MCF 10A (cell line): ENCODE data around the gene ARFGEF3. TPM values are rescaled to one million over a fixed set of nuclear protein-coding genes. Genes with fewer than 3 reads are reported as not detected.
A peak's percentile ranks its signal among the peaks of the same experiment; 100 is the strongest.

ENCODE experiments used
- BruUV-seq: library from RNA; stranded (reverse); fragments of 400-500 nt; replicated peaks from 2 replicates; lab custom pipeline; 2021; lab: Mats Ljungman, UMichigan
- CTCF ChIA-PET: fragments of 300-600 bp; sonication (Branson Sonifier 250); formaldehyde crosslinking; extraction: SDS; loops from one replicate; lab custom pipeline; 2021; ENCODE audit warnings: antibody characterized with exemption, inconsistent platforms; lab: Yijun Ruan, JAX
- POLR2A ChIA-PET: fragments of 300-600, 350-650 bp; sonication (Branson Sonifier 250); formaldehyde crosslinking; extraction: SDS; loops from one replicate; lab custom pipeline; 2020; ENCODE audit warnings: antibody characterized with exemption, inconsistent platforms; lab: Yijun Ruan, JAX
- DNase-seq: peaks from one replicate; pipeline ENCODE4 v3.0.0-alpha.2; 2018; ENCODE audit not compliant: unreplicated experiment
- H3K27ac Mint-ChIP-seq: one replicate; pipeline ENCODE4 v1.8.0; 2022; ENCODE audit warnings: mild to moderate bottlenecking, low read depth, mixed read lengths; ENCODE audit not compliant: unreplicated experiment
- H3K27me3 Mint-ChIP-seq: one replicate; pipeline ENCODE4 v1.8.0; 2022; ENCODE audit warnings: mixed read lengths; ENCODE audit not compliant: insufficient read depth, unreplicated experiment
- H3K36me3 Mint-ChIP-seq: one replicate; pipeline ENCODE4 v1.8.0; 2022; ENCODE audit warnings: mild to moderate bottlenecking, moderate library complexity, mixed read lengths; ENCODE audit not compliant: insufficient read depth, unreplicated experiment
- H3K4me1 Mint-ChIP-seq: one replicate; pipeline ENCODE4 v1.8.0; 2022; ENCODE audit warnings: mixed read lengths; ENCODE audit not compliant: insufficient read depth, unreplicated experiment
- H3K4me3 Mint-ChIP-seq: one replicate; pipeline ENCODE4 v1.8.0; 2022; ENCODE audit warnings: mild to moderate bottlenecking, moderate library complexity, mixed read lengths; ENCODE audit not compliant: unreplicated experiment
- H3K9me3 Mint-ChIP-seq: one replicate; pipeline ENCODE4 v1.8.0; 2022; ENCODE audit warnings: mixed read lengths; ENCODE audit not compliant: unreplicated experiment
- intact Hi-C: fragments of 100-400 bp; cut with micrococcal nuclease; formaldehyde crosslinking; loops from 2 replicates; pipeline ENCODE4 v1.14.1; 2022
- total RNA-seq: library from RNA; stranded (reverse); gene quantifications from 2 replicates; pipeline ENCODE4 v1.2.3, GENCODE V29; 2022
- TF ChIP-seq, protein P1 (sequence below): fragments of 200-600 bp; IDR thresholded peaks from one replicate; pipeline ENCODE4 v1.8.0; 2022; ENCODE audit warnings: antibody characterized with exemption, mild to moderate bottlenecking; ENCODE audit not compliant: unreplicated experiment

Gene ARFGEF3
- total RNA-seq, 1 experiment from 2014 or later = 3.4 TPM

DNA sequence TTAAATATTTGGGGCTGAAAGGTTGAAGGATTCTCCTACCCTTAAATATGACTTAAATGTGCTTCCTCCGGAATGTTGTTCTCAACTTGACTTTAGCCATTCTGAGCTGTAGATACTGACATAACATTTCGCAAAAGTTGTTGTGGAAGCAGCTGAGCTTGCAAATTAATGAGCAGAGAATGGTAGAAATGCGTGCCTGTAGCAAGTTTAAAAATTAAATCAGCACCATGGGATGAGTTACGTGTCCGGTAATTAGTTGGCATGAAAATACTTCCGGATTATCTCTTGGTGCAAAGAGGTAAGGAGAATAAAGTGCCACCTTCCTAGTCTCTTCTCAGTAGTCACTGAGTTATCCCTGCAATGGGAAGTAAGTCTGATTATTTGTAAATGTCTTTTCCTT, 80.2 kb downstream of the ARFGEF3 start:
- TF ChIP-seq, protein P1, sequence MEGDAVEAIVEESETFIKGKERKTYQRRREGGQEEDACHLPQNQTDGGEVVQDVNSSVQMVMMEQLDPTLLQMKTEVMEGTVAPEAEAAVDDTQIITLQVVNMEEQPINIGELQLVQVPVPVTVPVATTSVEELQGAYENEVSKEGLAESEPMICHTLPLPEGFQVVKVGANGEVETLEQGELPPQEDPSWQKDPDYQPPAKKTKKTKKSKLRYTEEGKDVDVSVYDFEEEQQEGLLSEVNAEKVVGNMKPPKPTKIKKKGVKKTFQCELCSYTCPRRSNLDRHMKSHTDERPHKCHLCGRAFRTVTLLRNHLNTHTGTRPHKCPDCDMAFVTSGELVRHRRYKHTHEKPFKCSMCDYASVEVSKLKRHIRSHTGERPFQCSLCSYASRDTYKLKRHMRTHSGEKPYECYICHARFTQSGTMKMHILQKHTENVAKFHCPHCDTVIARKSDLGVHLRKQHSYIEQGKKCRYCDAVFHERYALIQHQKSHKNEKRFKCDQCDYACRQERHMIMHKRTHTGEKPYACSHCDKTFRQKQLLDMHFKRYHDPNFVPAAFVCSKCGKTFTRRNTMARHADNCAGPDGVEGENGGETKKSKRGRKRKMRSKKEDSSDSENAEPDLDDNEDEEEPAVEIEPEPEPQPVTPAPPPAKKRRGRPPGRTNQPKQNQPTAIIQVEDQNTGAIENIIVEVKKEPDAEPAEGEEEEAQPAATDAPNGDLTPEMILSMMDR = no peak
- intact Hi-C loops = no loop called here
- ChIA-PET POLR2A (no interaction called here), CTCF (interaction anchor here (1.2 kb wide), 1 partner anchor 267 kb away, joined by 3 read pairs; no protein-coding TSS in a partner anchor)
- peaks cover 6% of the 10 kb centered on the region for H3K4me1 Mint-ChIP-seq
- H3K9me3 Mint-ChIP-seq = no peaks in the 10 kb centered on the region
- no peaks in the 10 kb centered on the region for H3K36me3 Mint-ChIP-seq
- BruUV-seq = no TSS peak
- DNase-seq = no peak
- no peak overlapping the region for H3K4me3 Mint-ChIP-seq
- H3K27ac Mint-ChIP-seq = no peak overlapping the region
- no peaks in the 10 kb centered on the region for H3K27me3 Mint-ChIP-seq

DNA sequence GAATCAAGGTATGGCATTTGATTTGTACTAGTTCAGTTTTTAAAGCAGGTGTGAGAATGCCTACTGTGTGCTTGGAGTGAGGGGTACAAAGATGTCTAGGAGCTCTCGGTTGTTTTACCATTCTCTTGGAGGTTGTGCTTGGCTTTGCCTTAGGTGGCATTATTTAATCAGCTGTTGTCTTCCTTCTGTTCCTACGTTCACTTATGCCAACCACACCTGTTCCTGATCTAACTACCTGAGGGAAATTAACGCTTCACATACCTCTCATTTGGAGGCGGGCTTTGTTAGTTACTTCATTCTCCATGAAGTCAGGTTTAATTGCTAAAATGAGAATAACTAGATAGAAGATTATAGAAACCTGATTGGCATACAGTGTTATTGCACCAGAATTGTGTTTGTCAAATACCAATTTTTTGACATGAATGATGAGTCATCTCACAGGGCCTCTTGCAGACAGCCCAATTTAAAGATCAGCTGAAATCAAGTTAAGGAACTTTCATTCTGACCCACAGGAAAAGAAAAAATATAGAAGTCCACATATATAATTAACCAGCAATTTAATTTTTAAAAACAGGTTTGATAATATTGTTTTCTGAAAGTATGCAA, 81.4 kb downstream of the ARFGEF3 start:
- POLR2A ChIA-PET = interaction anchor here (0.6 to 0.7 kb wide), 2 partner anchors 9 to 36 kb away, joined by 3 to 4 read pairs; no protein-coding TSS in a partner anchor
- H3K36me3 Mint-ChIP-seq = no peaks in the 10 kb centered on the region
- H3K4me1 Mint-ChIP-seq = peaks cover 6% of the 10 kb centered on the region
- CTCF ChIA-PET = interaction anchor here (0.7 kb wide), 1 partner anchor 74 kb away, joined by 3 read pairs; no protein-coding TSS in a partner anchor
- DNase-seq = peak; percentile 12
- no peaks in the 10 kb centered on the region for H3K9me3 Mint-ChIP-seq
- BruUV-seq = no TSS peak
- no peak overlapping the region for H3K27ac Mint-ChIP-seq
- TF ChIP-seq, protein P1 = no peak
- no peaks in the 10 kb centered on the region for H3K27me3 Mint-ChIP-seq
- no peak overlapping the region for H3K4me3 Mint-ChIP-seq
- intact Hi-C loops = no loop called here

DNA sequence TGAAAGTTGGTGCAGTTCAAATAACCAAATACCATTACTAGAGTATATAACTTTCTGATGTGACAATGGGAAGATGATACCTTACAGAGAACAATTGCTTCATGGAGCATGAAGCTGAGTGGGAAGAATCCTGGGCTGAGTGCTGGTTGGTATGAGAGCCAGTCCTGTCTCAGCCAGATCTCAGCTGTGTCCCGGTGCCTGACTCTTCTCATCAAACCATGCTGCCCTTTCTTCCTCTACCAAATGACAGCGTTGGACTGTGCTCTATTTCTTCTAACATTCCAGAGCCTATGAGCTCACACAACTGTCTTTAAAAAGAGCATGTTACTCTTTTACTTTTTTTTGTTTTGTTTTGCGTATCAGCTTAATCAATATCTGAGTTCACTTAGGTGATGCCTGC, 84.0 kb downstream of the ARFGEF3 start:
- DNase-seq = no peak
- no peaks in the 10 kb centered on the region for H3K36me3 Mint-ChIP-seq
- no peak overlapping the region for H3K4me3 Mint-ChIP-seq
- no TSS peak for BruUV-seq
- ChIA-PET POLR2A (no interaction called here), CTCF (interaction anchor here (0.6 kb wide), 1 partner anchor 40 kb away, joined by 3 read pairs; no protein-coding TSS in a partner anchor)
- TF ChIP-seq, protein P1 = no peak
- H3K27me3 Mint-ChIP-seq = no peaks in the 10 kb centered on the region
- H3K4me1 Mint-ChIP-seq = peaks cover 6% of the 10 kb centered on the region
- no peaks in the 10 kb centered on the region for H3K9me3 Mint-ChIP-seq
- no peak overlapping the region for H3K27ac Mint-ChIP-seq
- intact Hi-C loops = no loop called here

DNA sequence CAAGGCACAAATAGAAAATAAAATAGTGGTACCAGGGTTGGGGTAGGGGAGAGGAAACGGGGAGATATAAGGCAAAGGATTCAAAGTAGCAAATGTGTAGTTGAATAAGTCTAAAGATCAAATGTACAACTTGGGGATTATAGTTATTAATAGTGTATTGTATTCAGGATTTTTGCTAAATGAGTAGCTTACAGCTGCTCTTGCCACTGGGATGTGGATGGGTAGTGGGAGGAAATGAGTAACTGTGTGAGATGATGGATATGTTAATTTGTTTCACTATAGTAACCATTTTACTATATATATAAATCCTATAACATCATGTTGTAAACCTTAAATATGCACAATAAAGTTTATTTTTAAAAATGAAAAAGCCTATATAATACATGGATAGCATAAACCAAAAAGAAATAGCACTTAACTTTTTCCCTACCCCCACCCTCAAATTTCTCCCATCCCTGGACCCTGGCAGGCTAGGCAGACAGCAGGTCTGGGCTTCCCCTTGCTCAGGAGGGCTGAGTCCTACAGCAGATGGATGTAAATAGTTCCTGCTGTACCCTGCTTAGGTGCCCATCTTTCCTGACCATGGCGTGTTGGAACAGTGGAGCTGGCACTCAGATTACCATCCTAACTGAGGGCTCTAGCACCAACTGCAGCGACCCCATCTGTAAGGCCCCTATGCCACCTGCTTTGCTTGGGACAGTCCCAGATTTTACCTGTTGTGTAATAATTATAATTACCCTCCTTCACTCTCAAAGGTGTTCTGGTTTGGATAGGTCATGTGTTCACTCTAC, 85.1 kb downstream of the ARFGEF3 start:
- DNase-seq = no peak
- Mint-ChIP-seq H3K27ac (no peak overlapping the region), H3K27me3 (no peaks in the 10 kb centered on the region), H3K36me3 (no peaks in the 10 kb centered on the region), H3K9me3 (no peaks in the 10 kb centered on the region), H3K4me3 (no peak overlapping the region), H3K4me1 (peaks cover 6% of the 10 kb centered on the region)
- no TSS peak for BruUV-seq
- TF ChIP-seq, protein P1 = no peak
- intact Hi-C loops = no loop called here
- CTCF ChIA-PET = interaction anchor here (0.6 kb wide), 1 partner anchor 39 kb away, joined by 3 read pairs; no protein-coding TSS in a partner anchor
- POLR2A ChIA-PET = no interaction called here
